ENCODE measurements around the gene TSEN2.
A peak's percentile ranks its signal among the peaks of the same experiment; 100 is the strongest.
"Not testable (repeated sequence)": the region's sequence is repeated elsewhere in the genome, so short reads cannot be mapped to it uniquely, and the experiment has no call there.

TSEN2 gene

DNA sequence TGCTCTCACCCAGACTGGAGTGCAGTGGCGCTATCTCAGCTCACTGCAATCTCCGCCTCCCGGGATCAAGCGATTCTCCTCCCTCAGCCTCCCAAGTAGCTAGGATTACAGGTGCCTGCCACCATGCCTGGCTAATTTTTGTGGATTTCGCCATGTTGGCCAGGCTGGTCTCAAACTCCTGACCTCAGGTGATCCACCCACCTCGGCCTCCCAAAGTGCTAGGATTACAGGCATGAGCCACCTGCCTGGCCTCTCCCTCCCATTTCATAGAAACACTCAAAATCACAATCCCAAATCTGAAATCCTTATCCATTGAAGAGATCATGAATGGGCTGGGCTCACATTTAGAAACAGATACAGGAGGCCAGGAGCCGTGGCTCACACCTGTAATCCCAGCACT is 15.1 kb upstream of the TSEN2 start:
- H2AK5ac ChIP-seq (ENCODE audit: low read depth, low read length); DNase-seq (ENCODE audit: low spot score); H3K4me1 ChIP-seq (ENCODE audit: control insufficient read depth in 2 of 2, insufficient read depth in 1 of 2, low read depth in 1 of 2, low read length in 2 of 2); H3K18ac ChIP-seq (ENCODE audit: low read length); H3K4me2 ChIP-seq (ENCODE audit: insufficient read depth, low read length, poor library complexity, severe bottlenecking); H4K8ac ChIP-seq (ENCODE audit: low read depth, low read length); H3K36me3 ChIP-seq (replicated peaks in 1 of 2; ENCODE audit: control insufficient read depth in 2 of 2, insufficient read depth in 2 of 2, low read length in 2 of 2); H3K4me3 ChIP-seq (ENCODE audit: low read length in 2 of 2); H2BK12ac ChIP-seq (ENCODE audit: low read length); H3K79me1 ChIP-seq (ENCODE audit: low read depth, low read length); H2BK15ac ChIP-seq (ENCODE audit: low read length); H2AFZ ChIP-seq (ENCODE audit: low read length); H2BK120ac ChIP-seq (ENCODE audit: low read depth, low read length); H4K91ac ChIP-seq (ENCODE audit: low read depth, low read length, poor library complexity); H3K14ac ChIP-seq (ENCODE audit: low read length); H3K9ac ChIP-seq (ENCODE audit: low read depth, low read length, poor library complexity); H3K9me3 ChIP-seq (replicated peaks in 1 of 2; ENCODE audit: control insufficient read depth in 2 of 2, insufficient read depth in 1 of 2, low read depth in 1 of 2, low read length in 2 of 2); H3K27ac ChIP-seq (replicated peaks; ENCODE audit: low read length); H3K4ac ChIP-seq (ENCODE audit: low read length); H3K23ac ChIP-seq (ENCODE audit: low read depth, low read length, poor library complexity); H2BK5ac ChIP-seq (ENCODE audit: low read length): not testable (repeated sequence)
- H3K27me3 ChIP-seq (ENCODE audit: control insufficient read depth in 3 of 3, insufficient read depth in 3 of 3, low read depth in 1 of 3, low read length in 3 of 3) = peaks cover 0 to 12% (median 0%) of the 10 kb centered on the region in 3 experiments
- WGBS, 2 donors (ENCODE audit: extremely low coverage in 2 of 2, insufficient read length in 2 of 2, insufficient replicate concordance in 1 of 2) = no CpG with 5 or more reads among the region's 7 CpGs

DNA sequence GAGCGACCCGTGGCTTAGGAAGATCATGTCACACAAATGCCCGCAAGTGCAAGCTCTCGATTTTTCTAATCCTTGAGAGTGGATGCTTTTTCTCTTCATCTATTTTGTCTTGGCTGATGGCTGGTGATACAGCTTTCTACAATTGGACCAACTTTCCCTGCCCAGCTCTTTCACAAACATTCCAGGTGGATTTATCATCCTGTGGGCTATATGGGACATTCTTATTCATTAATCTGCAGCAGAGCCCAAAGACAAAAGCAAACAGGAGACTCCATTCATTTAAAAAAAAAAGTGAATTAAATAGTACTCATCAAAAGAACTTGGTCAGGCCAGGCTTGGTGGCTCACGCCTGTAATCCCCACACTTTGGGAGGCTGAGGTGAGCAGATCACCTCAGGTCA is 14.2 kb upstream of the TSEN2 start:
- Histone ChIP-seq H4K91ac (ENCODE audit: low read depth, low read length, poor library complexity) (no peak overlapping the region), H3K4me3 (ENCODE audit: low read length in 2 of 2) (no peak overlapping the region), H3K4me1 (ENCODE audit: control insufficient read depth in 2 of 2, insufficient read depth in 1 of 2, low read depth in 1 of 2, low read length in 2 of 2) (peaks cover 0 to 5% of the 10 kb centered on the region in 2 donors), H3K4me2 (ENCODE audit: insufficient read depth, low read length, poor library complexity, severe bottlenecking) (no peak overlapping the region), H2BK15ac (ENCODE audit: low read length) (no peak overlapping the region), H4K8ac (ENCODE audit: low read depth, low read length) (no peak overlapping the region), H3K79me1 (ENCODE audit: low read depth, low read length) (no peaks in the 10 kb centered on the region), H3K14ac (ENCODE audit: low read length) (no peak overlapping the region), H2AFZ (ENCODE audit: low read length) (no peak overlapping the region), H3K27me3 (ENCODE audit: control insufficient read depth in 3 of 3, insufficient read depth in 3 of 3, low read depth in 1 of 3, low read length in 3 of 3) (peaks cover 0 to 12% (median 0%) of the 10 kb centered on the region in 3 experiments), H2AK5ac (ENCODE audit: low read depth, low read length) (no peak overlapping the region), H2BK120ac (ENCODE audit: low read depth, low read length) (no peak overlapping the region), H2BK12ac (ENCODE audit: low read length) (no peak overlapping the region), H2BK5ac (ENCODE audit: low read length) (no peak overlapping the region), H3K36me3 (replicated peaks in 1 of 2; ENCODE audit: control insufficient read depth in 2 of 2, insufficient read depth in 2 of 2, low read length in 2 of 2) (no peaks in the 10 kb centered on the region), H3K27ac (replicated peaks; ENCODE audit: low read length) (no peak overlapping the region), H3K4ac (ENCODE audit: low read length) (no peak overlapping the region), H3K18ac (ENCODE audit: low read length) (no peak overlapping the region), H3K9me3 (replicated peaks in 1 of 2; ENCODE audit: control insufficient read depth in 2 of 2, insufficient read depth in 1 of 2, low read depth in 1 of 2, low read length in 2 of 2) (no peaks in the 10 kb centered on the region), H3K23ac (ENCODE audit: low read depth, low read length, poor library complexity) (no peak overlapping the region), H3K9ac (ENCODE audit: low read depth, low read length, poor library complexity) (no peak overlapping the region)
- DNase-seq (ENCODE audit: low spot score) = no peak
- WGBS, 2 donors (ENCODE audit: extremely low coverage in 2 of 2, insufficient read length in 2 of 2, insufficient replicate concordance in 1 of 2) = no CpG with 5 or more reads among the region's 5 CpGs

DNA sequence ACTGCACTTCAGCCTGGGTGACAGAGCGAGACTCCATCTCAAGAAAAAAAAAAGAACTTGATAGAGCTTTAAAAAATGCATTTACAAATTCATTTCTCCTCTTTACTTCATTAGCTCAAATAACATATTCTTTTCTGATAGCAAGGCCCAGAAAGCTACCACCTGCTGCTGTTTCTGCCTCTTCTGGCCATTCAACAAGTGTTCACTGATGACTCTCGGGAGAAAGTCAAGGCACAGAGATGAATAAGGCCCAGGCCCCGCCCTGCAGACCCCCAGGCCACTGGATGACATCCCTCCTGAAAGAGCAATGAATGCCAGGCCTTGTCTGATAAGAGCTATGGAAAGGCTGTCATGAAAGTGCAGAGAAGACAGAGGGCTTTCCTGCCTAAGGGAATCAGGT is 13.6 kb upstream of the TSEN2 start:
- Histone ChIP-seq H3K14ac (ENCODE audit: low read length) (no peak overlapping the region), H3K4me1 (ENCODE audit: control insufficient read depth in 2 of 2, insufficient read depth in 1 of 2, low read depth in 1 of 2, low read length in 2 of 2) (peaks cover 0 to 5% of the 10 kb centered on the region in 2 donors)

GRCh38 chr3:12471241-12471640 is 13.0 kb upstream of the TSEN2 start:
- Histone ChIP-seq H3K27ac (replicated peaks; ENCODE audit: low read length) (no peak overlapping the region), H3K23ac (ENCODE audit: low read depth, low read length, poor library complexity) (no peak overlapping the region), H3K18ac (ENCODE audit: low read length) (no peak overlapping the region), H3K27me3 (ENCODE audit: control insufficient read depth in 3 of 3, insufficient read depth in 3 of 3, low read depth in 1 of 3, low read length in 3 of 3) (peaks cover 0 to 12% (median 0%) of the 10 kb centered on the region in 3 experiments), H4K8ac (ENCODE audit: low read depth, low read length) (no peak overlapping the region), H3K79me1 (ENCODE audit: low read depth, low read length) (no peaks in the 10 kb centered on the region), H2AK5ac (ENCODE audit: low read depth, low read length) (no peak overlapping the region), H3K4me2 (ENCODE audit: insufficient read depth, low read length, poor library complexity, severe bottlenecking) (no peak overlapping the region), H2BK120ac (ENCODE audit: low read depth, low read length) (no peak overlapping the region), H3K36me3 (replicated peaks in 1 of 2; ENCODE audit: control insufficient read depth in 2 of 2, insufficient read depth in 2 of 2, low read length in 2 of 2) (no peaks in the 10 kb centered on the region), H3K9me3 (replicated peaks in 1 of 2; ENCODE audit: control insufficient read depth in 2 of 2, insufficient read depth in 1 of 2, low read depth in 1 of 2, low read length in 2 of 2) (no peaks in the 10 kb centered on the region), H4K91ac (ENCODE audit: low read depth, low read length, poor library complexity) (no peak overlapping the region), H2AFZ (ENCODE audit: low read length) (no peak overlapping the region), H2BK5ac (ENCODE audit: low read length) (no peak overlapping the region), H2BK15ac (ENCODE audit: low read length) (no peak overlapping the region), H3K9ac (ENCODE audit: low read depth, low read length, poor library complexity) (no peak overlapping the region), H3K4me1 (ENCODE audit: control insufficient read depth in 2 of 2, insufficient read depth in 1 of 2, low read depth in 1 of 2, low read length in 2 of 2) (no peaks in the 10 kb centered on the region), H3K4me3 (ENCODE audit: low read length in 2 of 2) (no peak overlapping the region), H3K14ac (ENCODE audit: low read length) (no peak overlapping the region), H3K4ac (ENCODE audit: low read length) (no peak overlapping the region), H2BK12ac (ENCODE audit: low read length) (peak overlapping the region; percentile 50)
- no peak for DNase-seq (ENCODE audit: low spot score)
- WGBS, 2 donors (ENCODE audit: extremely low coverage in 2 of 2, insufficient read length in 2 of 2, insufficient replicate concordance in 1 of 2) = no CpG with 5 or more reads among the region's 11 CpGs

More for the DNA sequence above, 13.6 kb upstream of the TSEN2 start:
- H3K4ac ChIP-seq (ENCODE audit: low read length) = no peak overlapping the region
- H3K4me3 ChIP-seq (ENCODE audit: low read length in 2 of 2) = no peak overlapping the region
- no peaks in the 10 kb centered on the region for H3K9me3 ChIP-seq (replicated peaks in 1 of 2; ENCODE audit: control insufficient read depth in 2 of 2, insufficient read depth in 1 of 2, low read depth in 1 of 2, low read length in 2 of 2)
- WGBS, 2 donors (ENCODE audit: extremely low coverage in 2 of 2, insufficient read length in 2 of 2, insufficient replicate concordance in 1 of 2) = no CpG with 5 or more reads among the region's 3 CpGs
- H3K23ac ChIP-seq (ENCODE audit: low read depth, low read length, poor library complexity) = no peak overlapping the region
- no peak overlapping the region for H3K18ac ChIP-seq (ENCODE audit: low read length)
- no peak overlapping the region for H3K9ac ChIP-seq (ENCODE audit: low read depth, low read length, poor library complexity)
- H3K27ac ChIP-seq (replicated peaks; ENCODE audit: low read length) = no peak overlapping the region
- H3K36me3 ChIP-seq (replicated peaks in 1 of 2; ENCODE audit: control insufficient read depth in 2 of 2, insufficient read depth in 2 of 2, low read length in 2 of 2) = no peaks in the 10 kb centered on the region
- no peak overlapping the region for H3K4me2 ChIP-seq (ENCODE audit: insufficient read depth, low read length, poor library complexity, severe bottlenecking)
- no peak overlapping the region for H2BK15ac ChIP-seq (ENCODE audit: low read length)
- no peak overlapping the region for H2AK5ac ChIP-seq (ENCODE audit: low read depth, low read length)
- H2BK12ac ChIP-seq (ENCODE audit: low read length) = no peak overlapping the region
- no peak overlapping the region for H2BK120ac ChIP-seq (ENCODE audit: low read depth, low read length)
- no peak overlapping the region for H2BK5ac ChIP-seq (ENCODE audit: low read length)
- no peak overlapping the region for H4K91ac ChIP-seq (ENCODE audit: low read depth, low read length, poor library complexity)
- H2AFZ ChIP-seq (ENCODE audit: low read length) = no peak overlapping the region
- no peaks in the 10 kb centered on the region for H3K79me1 ChIP-seq (ENCODE audit: low read depth, low read length)
- H3K27me3 ChIP-seq (ENCODE audit: control insufficient read depth in 3 of 3, insufficient read depth in 3 of 3, low read depth in 1 of 3, low read length in 3 of 3) = peaks cover 0 to 12% (median 0%) of the 10 kb centered on the region in 3 experiments
- DNase-seq (ENCODE audit: low spot score) = no peak
- no peak overlapping the region for H4K8ac ChIP-seq (ENCODE audit: low read depth, low read length)
